CD4-positive, alpha-beta memory T cell (primary cell): ENCODE data around the gene BFAR. TPM values are rescaled to one million over a fixed set of nuclear protein-coding genes. Genes with fewer than 3 reads are reported as not detected.
A peak's percentile ranks its signal among the peaks of the same experiment; 100 is the strongest.

Experiments used
- CTCF ChIA-PET: fragments of 350-600 bp; sonication (Branson Sonifier 250); formaldehyde crosslinking; loops from one replicate; lab custom pipeline; 2021; ENCODE audit warnings: inconsistent platforms; ENCODE audit not compliant: partially characterized antibody; lab: Charles Lee
- POLR2A ChIA-PET: fragments of 350-600 bp; sonication (Branson Sonifier 250); formaldehyde crosslinking; loops from one replicate; lab custom pipeline; 2021; ENCODE audit not compliant: partially characterized antibody; lab: Charles Lee
- DNase-seq, 5 donors: peaks; one replicate each; pipeline versions ENCODE4 v3.0.0 to v3.0.0-alpha.2; 2020 to 2022; ENCODE audit warnings: mixed read lengths in 1 of 5
- H3K27ac ChIP-seq: one replicate; pipeline ENCODE4 v1.7.0; 2013; ENCODE audit warnings: low read depth, low read length
- H3K27me3 ChIP-seq: 2 replicates; pipeline ENCODE4 v1.7.0; 2013; ENCODE audit warnings: mild to moderate bottlenecking, low read length, moderate library complexity; ENCODE audit not compliant: insufficient read depth
- H3K36me3 ChIP-seq: 2 replicates; pipeline ENCODE4 v1.7.0; 2013; ENCODE audit warnings: mild to moderate bottlenecking, low read length, moderate library complexity; ENCODE audit not compliant: insufficient read depth
- H3K4me1 ChIP-seq: 2 replicates; pipeline ENCODE4 v1.7.0; 2013; ENCODE audit warnings: mild to moderate bottlenecking, low read length, moderate library complexity; ENCODE audit not compliant: insufficient read depth
- H3K4me3 ChIP-seq, 2 donors: one replicate each; pipeline ENCODE4 v1.7.0; 2013; ENCODE audit warnings: low read length in 2 of 2, mild to moderate bottlenecking in 1 of 2
- H3K9me3 ChIP-seq, 2 donors: one replicate each; pipeline ENCODE4 v1.7.0; 2013; ENCODE audit warnings: low read length in 2 of 2, control low read depth in 1 of 2; ENCODE audit not compliant: control insufficient read depth in 1 of 2
- H3K27ac Mint-ChIP-seq, 7 donors: one replicate each; pipeline ENCODE4 v1.8.0; 2020 to 2021; ENCODE audit warnings: mixed read lengths in 7 of 7, mild to moderate bottlenecking in 6 of 7, inconsistent platforms in 3 of 7, moderate library complexity in 3 of 7
- H3K27me3 Mint-ChIP-seq, 2 donors: one replicate each; pipeline ENCODE4 v1.8.0; 2020 to 2021; ENCODE audit warnings: mixed read lengths in 2 of 2
- H3K36me3 Mint-ChIP-seq, 2 donors: one replicate each; pipeline ENCODE4 v1.8.0; 2020 to 2021; ENCODE audit warnings: mixed read lengths in 2 of 2, inconsistent platforms in 1 of 2, mild to moderate bottlenecking in 1 of 2
- H3K4me1 Mint-ChIP-seq, 4 donors: one replicate each; pipeline ENCODE4 v1.8.0; 2020 to 2021; ENCODE audit warnings: mixed read lengths in 4 of 4, mild to moderate bottlenecking in 1 of 4
- H3K4me3 Mint-ChIP-seq, 8 donors: one replicate each; pipeline ENCODE4 v1.8.0; 2020 to 2021; ENCODE audit warnings: mixed read lengths in 8 of 8, mild to moderate bottlenecking in 7 of 8, moderate library complexity in 6 of 8, inconsistent platforms in 3 of 8
- H3K9me3 Mint-ChIP-seq, 8 donors: one replicate each; pipeline ENCODE4 v1.8.0; 2020 to 2021; ENCODE audit warnings: mixed read lengths in 8 of 8, mild to moderate bottlenecking in 5 of 8, inconsistent platforms in 3 of 8, moderate library complexity in 1 of 8
- intact Hi-C: fragments of 100-400 bp; cut with micrococcal nuclease; formaldehyde crosslinking; loops from one replicate; pipeline ENCODE4 v1.15.1; 2023
- polyA plus RNA-seq, 2 donors: library from polyadenylated mRNA; unstranded; fragments of 300-500 nt; fragmentation: Illumina TruSeq; gene quantifications; one replicate each; pipeline ENCODE4 v1.2.3, GENCODE V29; 2021
- total RNA-seq, 2 experiments: library from RNA; stranded (reverse); gene quantifications; one replicate each; pipeline ENCODE4 v1.2.3, GENCODE V29; 2021

Gene BFAR
- 10 to 100 TPM; 71.9 to 79.6 TPM for total RNA-seq
- 10 to 100 TPM; 31.2 to 53.7 TPM for polyA plus RNA-seq

- Histone ChIP-seq H3K4me3 (peak within 1 kb of the TSS; percentile 85 to 93), H3K4me1 (peaks cover 63% of the 10 kb centered on the region), H3K27me3 (no peaks in the 10 kb centered on the region), H3K9me3 (no peaks in the 10 kb centered on the region), H3K36me3 (no peaks in the 10 kb centered on the region), H3K27ac (peak within 1 kb of the TSS; percentile 83)
- peak; percentile 99 for DNase-seq
- intact Hi-C loops, result loop anchor here (10.0 kb wide), 2 partner anchors 462 to 708 kb away; partner anchors contain the start of genes ERCC4 and RRN3
- Mint-ChIP-seq H3K4me1 (peaks cover 37 to 79% (median 62%) of the 10 kb centered on the region in 4 donors), H3K4me3 (peak within 1 kb of the TSS; percentile 99 to 100 (median 100)), H3K27ac (peak within 1 kb of the TSS; percentile 87 to 100 (median 99)), H3K36me3 (peaks cover 0 to 40% of the 10 kb centered on the region in 2 donors), H3K9me3 (peaks cover 0 to 3% (median 0%) of the 10 kb centered on the region in 8 donors), H3K27me3 (no peaks in the 10 kb centered on the region)
- ChIA-PET POLR2A (interaction anchor here (0.6 to 1.6 kb wide), 6 partner anchors 11 to 713 kb away, joined by 3 to 4 read pairs (median 4); partner anchors contain the start of gene ERCC4), CTCF (no interaction called here)
Observed at GRCh38 chr16:14632693-14633569, at the start of gene BFAR. TSS of gene BFAR (plus strand) at chr16:14632951. CDS start at chr16:14644347, 11,396 bp downstream.

DNA sequence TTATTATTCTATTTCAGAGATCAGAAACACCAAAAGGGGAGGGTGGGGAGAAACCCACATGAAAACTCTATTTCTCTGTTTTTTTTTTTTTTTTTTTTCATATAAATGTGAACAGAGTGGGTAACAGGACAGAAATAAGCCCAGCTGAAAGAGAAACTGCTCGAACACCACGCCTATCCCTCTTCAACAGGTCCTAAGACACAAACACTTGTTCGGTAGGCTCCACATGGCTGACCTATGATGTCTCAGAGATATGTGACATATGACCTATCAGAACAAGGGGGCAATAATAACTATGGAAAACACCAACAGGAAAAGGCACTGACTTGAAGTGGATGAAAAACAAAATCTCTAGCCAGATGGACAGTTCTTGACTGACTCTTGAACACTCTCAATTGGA lies 47.5 kb upstream of the BFAR start:
- Histone ChIP-seq H3K4me3 (no peak overlapping the region), H3K27me3 (no peaks in the 10 kb centered on the region), H3K9me3 (no peaks in the 10 kb centered on the region), H3K27ac (no peak overlapping the region), H3K36me3 (peaks cover 48% of the 10 kb centered on the region), H3K4me1 (no peaks in the 10 kb centered on the region)
- DNase-seq, result no peak
- Mint-ChIP-seq H3K9me3 (no peaks in the 10 kb centered on the region), H3K27me3 (no peaks in the 10 kb centered on the region), H3K4me1 (peaks cover 0 to 10% (median 8%) of the 10 kb centered on the region in 4 donors), H3K4me3 (no peak overlapping the region), H3K36me3 (peaks cover 54 to 65% of the 10 kb centered on the region in 2 donors), H3K27ac (peak overlapping the region in 1 of 7 donors; percentile 9)
- CTCF ChIA-PET, result interaction anchor here (1.3 kb wide), 1 partner anchor 10 kb away, joined by 4 read pairs; no protein-coding TSS in a partner anchor
- intact Hi-C loops, result no loop called here
- POLR2A ChIA-PET, result no interaction called here

DNA sequence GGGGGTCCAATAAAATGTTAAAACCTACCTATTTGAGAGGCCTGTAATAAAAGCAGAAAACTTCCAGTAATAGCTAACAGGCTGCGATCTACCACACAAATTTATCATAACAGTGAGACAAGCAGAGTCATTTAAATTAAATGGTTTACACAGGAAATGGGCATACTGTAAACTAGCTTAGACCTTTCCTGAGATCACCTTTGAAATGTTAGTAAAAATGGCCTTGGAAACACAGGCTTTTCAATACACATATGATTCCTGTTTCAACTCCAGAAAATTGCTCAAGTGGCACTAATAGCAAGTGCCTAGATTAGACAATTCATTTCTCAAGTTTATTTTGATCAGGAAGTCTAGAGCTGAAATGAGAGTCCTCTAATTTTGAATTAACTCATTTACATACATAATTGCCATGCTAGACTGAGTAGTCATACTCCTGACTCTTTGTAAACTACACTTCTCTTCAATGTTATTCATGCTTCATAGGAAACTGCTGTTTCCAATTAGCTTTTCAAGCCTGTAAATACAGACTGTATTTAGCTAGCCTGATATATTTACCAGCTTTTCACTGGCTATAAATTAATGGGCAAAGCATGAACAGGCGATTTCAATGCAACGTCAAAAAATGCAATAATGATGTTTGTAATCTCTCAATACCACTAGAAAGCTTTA lies 46.0 kb upstream of the BFAR start:
- H3K36me3 ChIP-seq, result peaks cover 48% of the 10 kb centered on the region
- POLR2A ChIA-PET, result interaction anchor here (0.9 kb wide), 1 partner anchor 43 kb away, joined by 3 read pairs; the partner anchor contains the start of gene PARN
- Mint-ChIP-seq H3K4me3 (no peak overlapping the region), H3K27ac (peak overlapping the region in 1 of 7 donors; percentile 4), H3K27me3 (no peaks in the 10 kb centered on the region), H3K9me3 (no peaks in the 10 kb centered on the region), H3K36me3 (peaks cover 52 to 65% of the 10 kb centered on the region in 2 donors), H3K4me1 (peaks cover 0 to 10% (median 8%) of the 10 kb centered on the region in 4 donors)
- CTCF ChIA-PET, result interaction anchor here (1.3 kb wide), 1 partner anchor 9 kb away, joined by 4 read pairs; no protein-coding TSS in a partner anchor
- H3K9me3 ChIP-seq, result no peaks in the 10 kb centered on the region
- intact Hi-C loops, result no loop called here
- no peak for DNase-seq
- H3K4me1 ChIP-seq, result no peaks in the 10 kb centered on the region
- H3K27me3 ChIP-seq, result no peaks in the 10 kb centered on the region
- no peak overlapping the region for H3K27ac ChIP-seq
- no peak overlapping the region for H3K4me3 ChIP-seq

DNA sequence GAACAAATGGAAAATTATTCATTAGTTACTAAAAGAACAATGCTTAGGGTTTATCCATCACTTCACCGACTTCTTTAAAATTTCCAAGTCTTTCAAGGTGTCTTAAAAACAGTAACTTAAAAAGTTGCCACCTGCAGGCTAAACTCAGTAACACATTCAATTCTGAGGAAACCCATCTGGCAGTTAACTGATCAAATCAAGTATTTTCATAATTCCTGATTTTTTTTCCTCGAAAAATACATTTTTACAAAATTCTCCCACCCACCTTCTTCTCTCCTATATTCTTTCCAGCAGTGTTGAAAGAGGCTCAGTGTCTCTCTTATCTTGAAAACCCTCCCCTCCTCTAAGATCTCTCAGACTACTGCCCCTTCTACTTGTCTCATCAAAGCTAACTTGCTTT lies 32.6 kb upstream of the BFAR start:
- CTCF ChIA-PET, result interaction anchor here (0.6 to 4.0 kb wide), 2 partner anchors 350 to 676 kb away, joined by 5 to 17 read pairs; no protein-coding TSS in a partner anchor
- Histone ChIP-seq H3K36me3 (peaks cover 45% of the 10 kb centered on the region), H3K9me3 (no peaks in the 10 kb centered on the region), H3K4me1 (no peaks in the 10 kb centered on the region), H3K27me3 (no peaks in the 10 kb centered on the region), H3K27ac (no peak overlapping the region), H3K4me3 (no peak overlapping the region)
- intact Hi-C loops, result no loop called here
- peaks cover 0 to 7% (median 6%) of the 10 kb centered on the region in 4 donors for H3K4me1 Mint-ChIP-seq
- H3K27ac Mint-ChIP-seq, result peak overlapping the region in 2 of 7 donors; percentile 58 to 77
- no peak overlapping the region for H3K4me3 Mint-ChIP-seq
- H3K9me3 Mint-ChIP-seq, result no peaks in the 10 kb centered on the region
- peak in 4 of 5 donors; percentile 3 to 19 (median 9) for DNase-seq
- no peaks in the 10 kb centered on the region for H3K27me3 Mint-ChIP-seq
- H3K36me3 Mint-ChIP-seq, result peaks cover 56 to 60% of the 10 kb centered on the region in 2 donors
- POLR2A ChIA-PET, result no interaction called here

DNA sequence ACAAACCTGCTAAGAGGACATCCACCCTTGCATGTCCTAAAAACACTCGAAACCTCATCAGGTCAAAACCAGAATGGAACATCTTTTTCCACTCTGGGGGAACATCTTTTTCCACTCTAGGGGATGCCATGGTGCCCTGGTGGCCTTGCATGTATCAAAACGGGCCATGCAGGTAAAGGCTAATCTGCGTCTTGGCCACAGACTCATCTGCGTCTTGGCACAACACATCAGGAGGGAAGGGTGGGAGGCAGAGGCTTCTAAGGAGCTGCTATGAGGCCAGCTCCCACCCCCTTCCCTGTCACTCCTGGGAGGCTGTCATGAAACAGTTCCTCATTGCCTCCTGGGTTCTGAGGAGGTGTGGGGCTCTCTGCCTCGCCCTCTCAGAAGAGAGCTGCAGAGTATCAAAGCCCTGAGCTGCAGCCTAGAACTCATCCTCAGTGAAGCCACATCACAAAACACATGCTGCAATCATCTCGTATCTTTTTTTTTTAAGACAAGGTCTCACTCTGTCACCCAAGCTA lies 30.2 kb upstream of the BFAR start:
- no peaks in the 10 kb centered on the region for H3K27me3 ChIP-seq
- Mint-ChIP-seq H3K4me1 (peaks cover 0 to 7% (median 2%) of the 10 kb centered on the region in 4 donors), H3K9me3 (no peaks in the 10 kb centered on the region), H3K36me3 (peaks cover 55 to 66% of the 10 kb centered on the region in 2 donors), H3K27me3 (no peaks in the 10 kb centered on the region), H3K4me3 (no peak overlapping the region), H3K27ac (peak overlapping the region in 2 of 7 donors; percentile 22 to 69)
- no peaks in the 10 kb centered on the region for H3K9me3 ChIP-seq
- POLR2A ChIA-PET, result no interaction called here
- H3K4me1 ChIP-seq, result no peaks in the 10 kb centered on the region
- intact Hi-C loops, result no loop called here
- DNase-seq, result no peak
- peaks cover 59% of the 10 kb centered on the region for H3K36me3 ChIP-seq
- H3K27ac ChIP-seq, result no peak overlapping the region
- H3K4me3 ChIP-seq, result no peak overlapping the region
- CTCF ChIA-PET, result no interaction called here

DNA sequence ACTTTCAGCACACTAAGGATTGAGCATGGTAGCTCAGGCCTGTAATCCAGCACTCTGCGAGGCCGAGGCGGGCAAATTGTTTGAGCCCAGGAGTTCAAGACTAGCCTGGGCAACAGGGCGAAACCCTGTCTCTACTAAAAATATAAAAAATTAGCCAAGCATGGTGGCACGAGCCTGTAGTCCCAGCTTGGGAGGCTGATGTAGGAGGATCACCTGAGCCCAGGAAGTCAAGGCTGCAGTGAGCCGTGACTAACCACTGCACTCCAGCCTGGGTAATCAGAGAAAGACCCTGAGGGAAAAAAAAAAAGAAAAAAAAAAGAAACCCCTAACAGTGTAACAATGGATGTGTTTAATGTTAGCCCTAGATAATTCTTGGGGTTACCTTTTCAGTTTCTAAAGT lies 26.6 kb upstream of the BFAR start:
- no peak for DNase-seq
- Mint-ChIP-seq H3K27me3 (no peaks in the 10 kb centered on the region), H3K4me1 (peaks cover 0 to 3% (median 0%) of the 10 kb centered on the region in 4 donors), H3K27ac (peak overlapping the region in 2 of 7 donors; percentile 36 to 50), H3K9me3 (no peaks in the 10 kb centered on the region), H3K36me3 (peaks cover 51 to 72% of the 10 kb centered on the region in 2 donors), H3K4me3 (no peak overlapping the region)
- no peaks in the 10 kb centered on the region for H3K27me3 ChIP-seq
- H3K4me1 ChIP-seq, result no peaks in the 10 kb centered on the region
- CTCF ChIA-PET, result no interaction called here
- intact Hi-C loops, result no loop called here
- no peak overlapping the region for H3K4me3 ChIP-seq
- no peak overlapping the region for H3K27ac ChIP-seq
- H3K9me3 ChIP-seq, result no peaks in the 10 kb centered on the region
- POLR2A ChIA-PET, result interaction anchor here (0.7 kb wide), 1 partner anchor 18 kb away, joined by 4 read pairs; no protein-coding TSS in a partner anchor
- H3K36me3 ChIP-seq, result peaks cover 71% of the 10 kb centered on the region
